GM12873 (cell line): ENCODE measurements around the gene KRTAP12-4.

Experiments used
- TF ChIP-seq, protein P1 (sequence below): IDR thresholded peaks from 2 replicates; pipeline ENCODE4 v1.5.1; 2012; ENCODE audit warnings: low read depth, mild to moderate bottlenecking, moderate library complexity, low read length, control low read depth; ENCODE audit not compliant: insufficient read depth; ENCODE audit errors: missing control alignments

KRTAP12-4 gene

DNA sequence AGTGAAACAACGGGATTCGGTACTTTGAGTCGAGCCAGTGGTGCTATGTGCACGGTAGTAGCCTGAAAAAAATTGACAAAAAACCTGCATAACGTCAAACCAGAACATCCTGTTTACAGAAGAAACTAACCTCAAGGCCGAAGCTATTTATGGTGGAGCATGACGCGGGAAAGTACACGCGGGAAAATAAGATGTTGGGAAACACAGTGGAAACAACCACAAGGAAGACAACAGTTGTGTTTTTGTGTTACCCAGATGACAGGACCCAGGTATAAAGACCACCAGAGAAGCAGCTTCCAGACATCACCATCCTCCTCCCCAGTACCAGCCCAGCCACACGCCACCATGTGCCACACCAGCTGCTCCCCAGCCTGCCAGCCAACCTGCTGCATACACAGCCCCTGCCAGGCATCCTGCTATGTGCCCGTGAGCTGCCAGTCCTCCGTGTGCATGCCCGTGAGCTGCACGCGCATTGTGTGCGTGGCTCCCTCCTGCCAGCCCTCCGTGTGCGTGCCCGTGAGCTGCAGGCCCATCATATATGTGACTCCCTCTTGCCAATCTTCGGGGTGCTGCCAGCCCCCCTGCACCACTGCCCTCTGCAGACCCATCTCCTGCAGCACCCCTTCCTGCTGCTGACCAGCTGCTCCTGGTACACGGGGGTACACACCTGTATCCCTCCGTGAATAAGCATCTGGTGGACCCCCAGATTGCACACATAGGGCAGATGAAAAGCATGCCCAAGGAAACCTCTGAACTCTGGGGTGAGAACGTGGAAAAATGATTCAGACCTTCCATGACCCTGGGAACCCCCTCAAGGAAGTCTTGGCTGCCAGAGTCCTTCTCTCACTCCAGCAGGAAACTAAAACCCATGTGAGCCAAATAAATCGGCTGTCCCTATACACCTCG is 3.4 kb upstream of the KRTAP12-4 start, which contains the start of gene KRTAP12-3:
KRTAP12-3 (plus strand) TSS at position 298 of the 906 bp plus-strand sequence; CDS start at position 346, 48 bp downstream.
- TF ChIP-seq, protein P1, sequence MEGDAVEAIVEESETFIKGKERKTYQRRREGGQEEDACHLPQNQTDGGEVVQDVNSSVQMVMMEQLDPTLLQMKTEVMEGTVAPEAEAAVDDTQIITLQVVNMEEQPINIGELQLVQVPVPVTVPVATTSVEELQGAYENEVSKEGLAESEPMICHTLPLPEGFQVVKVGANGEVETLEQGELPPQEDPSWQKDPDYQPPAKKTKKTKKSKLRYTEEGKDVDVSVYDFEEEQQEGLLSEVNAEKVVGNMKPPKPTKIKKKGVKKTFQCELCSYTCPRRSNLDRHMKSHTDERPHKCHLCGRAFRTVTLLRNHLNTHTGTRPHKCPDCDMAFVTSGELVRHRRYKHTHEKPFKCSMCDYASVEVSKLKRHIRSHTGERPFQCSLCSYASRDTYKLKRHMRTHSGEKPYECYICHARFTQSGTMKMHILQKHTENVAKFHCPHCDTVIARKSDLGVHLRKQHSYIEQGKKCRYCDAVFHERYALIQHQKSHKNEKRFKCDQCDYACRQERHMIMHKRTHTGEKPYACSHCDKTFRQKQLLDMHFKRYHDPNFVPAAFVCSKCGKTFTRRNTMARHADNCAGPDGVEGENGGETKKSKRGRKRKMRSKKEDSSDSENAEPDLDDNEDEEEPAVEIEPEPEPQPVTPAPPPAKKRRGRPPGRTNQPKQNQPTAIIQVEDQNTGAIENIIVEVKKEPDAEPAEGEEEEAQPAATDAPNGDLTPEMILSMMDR, result no peak

DNA sequence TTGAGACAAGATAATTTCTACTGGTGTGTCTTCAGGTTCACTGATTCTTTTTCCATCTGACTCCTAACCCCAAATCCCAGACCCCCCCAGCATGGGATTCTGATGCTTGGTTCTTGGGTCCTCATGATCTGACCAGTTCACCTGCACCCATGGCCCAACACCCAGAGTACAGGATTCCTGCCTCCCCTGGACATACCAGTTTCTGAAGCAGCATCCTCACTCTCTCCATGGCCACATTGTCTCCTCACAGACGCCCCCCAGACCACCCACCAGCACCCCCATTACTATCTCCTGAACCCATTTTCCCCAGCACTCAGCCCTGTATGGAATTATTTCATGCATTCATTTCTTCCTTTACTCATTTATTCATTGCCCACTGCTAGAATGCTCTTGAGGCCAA is 2.4 kb upstream of the KRTAP12-4 start:
- TF ChIP-seq, protein P1, result no peak

DNA sequence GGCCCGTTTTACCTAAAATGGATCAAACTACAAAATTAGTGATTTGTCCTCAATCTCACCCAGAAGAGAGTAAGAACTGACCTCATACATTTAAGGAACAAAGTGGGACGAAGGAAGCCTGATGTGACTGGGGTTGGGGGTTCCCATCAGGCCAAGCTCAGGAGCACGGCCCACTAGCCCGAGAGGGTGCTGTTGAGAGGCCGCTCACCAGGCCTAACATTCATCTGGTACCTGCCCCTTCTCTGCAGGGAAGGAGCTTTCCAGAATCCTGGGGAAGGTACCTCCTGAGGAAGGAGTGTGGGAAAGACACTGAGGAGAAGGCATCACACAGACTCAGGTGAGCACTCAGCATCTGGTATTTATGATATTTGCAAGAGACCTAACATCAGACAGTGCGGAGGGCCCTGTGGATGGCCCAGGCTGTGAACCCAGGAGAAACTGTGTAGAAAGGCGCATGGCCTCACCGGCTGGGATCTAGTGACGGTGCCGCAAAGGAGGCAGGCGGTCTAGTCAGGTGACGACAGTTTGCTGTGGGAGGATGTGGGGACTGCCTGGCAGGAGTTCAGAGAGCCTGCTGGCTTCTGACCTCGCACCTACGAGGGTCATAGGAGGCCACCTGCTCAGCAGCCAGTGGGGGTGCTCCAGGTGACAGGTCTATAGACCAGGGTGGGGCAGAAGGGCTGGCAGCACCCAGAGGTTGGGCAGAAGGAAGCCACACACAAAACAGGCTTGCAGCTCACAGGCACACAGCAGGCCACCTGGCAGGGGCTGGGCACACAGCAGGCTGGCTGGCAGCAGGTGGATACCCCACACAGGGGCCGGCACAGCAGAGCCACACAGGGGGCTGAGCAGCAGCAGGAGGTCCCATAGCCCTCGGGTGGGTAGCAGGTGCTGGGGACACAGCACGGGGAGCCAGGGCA is 543 bp downstream of the KRTAP12-4 start:
- TF ChIP-seq, protein P1, result no peak

DNA sequence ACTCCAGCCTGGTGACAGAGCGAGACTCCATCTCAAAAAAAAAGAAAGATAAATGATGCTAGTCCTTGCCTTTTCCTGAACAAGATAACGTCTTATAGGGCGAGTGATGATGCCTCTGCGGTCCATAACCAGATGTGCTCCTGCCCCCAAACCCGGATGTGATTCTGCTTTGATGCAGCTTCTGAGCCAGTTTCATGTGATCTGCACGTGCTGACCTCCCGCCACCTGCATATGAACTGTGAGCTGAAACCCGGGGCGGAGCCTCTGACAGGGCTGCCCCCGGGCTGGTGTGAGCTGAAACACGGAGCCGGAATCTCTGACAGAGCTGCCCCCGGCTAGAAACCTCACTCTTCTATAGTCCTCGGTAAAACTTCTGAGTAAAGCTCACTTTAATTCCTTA is 1.3 kb downstream of the KRTAP12-4 start:
- TF ChIP-seq, protein P1, result no peak

DNA sequence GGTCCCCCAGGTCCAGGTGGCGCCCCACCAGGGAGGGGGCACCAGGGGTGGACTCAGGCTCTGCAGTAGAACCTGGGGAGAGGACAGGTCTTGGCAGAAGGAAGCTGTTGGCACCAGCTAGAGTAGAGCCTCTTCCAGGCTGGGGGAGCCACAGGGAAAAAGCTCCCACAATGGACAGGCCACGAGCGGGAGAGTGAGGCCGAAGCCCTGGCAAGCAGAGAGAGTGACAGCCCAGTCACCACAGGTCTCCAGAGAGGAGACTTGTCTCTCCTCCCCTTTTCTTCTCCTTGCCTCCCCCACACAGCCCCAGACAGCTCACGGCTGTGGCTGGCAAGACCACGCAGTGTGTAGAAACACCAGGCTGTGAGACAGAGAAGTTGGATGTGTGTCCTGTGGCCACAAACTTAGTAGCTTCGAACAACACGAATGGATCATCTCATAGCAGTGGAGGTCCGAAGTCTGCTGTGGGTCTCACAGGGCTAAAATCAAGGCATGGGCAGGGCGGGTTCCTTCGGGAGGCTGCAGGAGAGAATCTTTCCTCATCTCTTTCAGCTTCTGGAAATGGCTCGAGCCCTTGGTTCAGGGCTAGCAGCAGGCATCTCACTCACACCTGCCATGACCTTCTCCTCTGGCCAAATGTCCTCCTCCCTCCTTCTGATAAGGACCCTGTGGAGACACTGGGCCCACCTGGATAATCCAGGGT is 3.3 kb downstream of the KRTAP12-4 start:
- TF ChIP-seq, protein P1, result no peak

DNA sequence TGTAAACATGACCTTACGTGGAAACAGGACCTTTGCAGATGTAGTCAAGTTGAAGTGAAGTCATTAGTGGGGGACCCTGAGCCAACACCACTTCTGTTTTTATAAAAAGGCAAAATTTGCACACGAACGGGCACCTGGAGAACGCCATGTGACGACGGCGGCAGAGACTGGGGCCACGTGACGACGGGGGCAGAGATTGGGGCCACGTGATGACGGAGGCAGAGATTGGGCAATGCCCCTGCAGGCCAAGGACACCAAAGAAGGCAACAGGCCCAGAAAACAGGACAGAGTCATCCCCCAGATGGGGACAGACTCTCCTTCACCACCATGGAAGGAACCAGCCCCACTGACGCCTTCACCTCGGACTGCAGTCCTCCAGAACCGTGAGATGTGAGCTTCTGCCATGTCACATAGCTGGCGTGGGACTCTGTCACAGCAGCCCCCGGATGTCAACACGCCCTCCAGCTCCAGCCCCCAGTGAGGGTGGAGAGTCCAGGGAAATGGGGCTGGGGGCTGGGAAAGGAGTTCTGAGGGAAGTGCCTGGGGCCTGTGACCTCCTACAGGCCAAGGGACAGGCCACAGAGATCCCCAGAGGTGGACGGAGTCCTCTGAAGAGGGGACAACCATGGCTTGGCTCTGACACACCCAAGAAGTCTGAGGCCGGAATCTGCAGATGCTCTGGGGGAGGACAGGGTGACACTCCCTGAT is 4.0 kb downstream of the KRTAP12-4 start:
- TF ChIP-seq, protein P1, result no peak
